GM20431 (cell line): ENCODE measurements around the gene KLHL40.

Experiments
- in situ Hi-C: fragments of 300-500 bp; cut with MseI, MboI; formaldehyde crosslinking; loops from one replicate; pipeline ENCODE4 v1.15.0; 2020; ENCODE audit warnings: low sequenced_read_pairs; ENCODE audit not compliant: unreplicated experiment

The KLHL40 gene

GRCh38 chr3:42667523-42668412 lies 17.6 kb upstream of the KLHL40 start:
- in situ Hi-C loops, result no loop called here

GRCh38 chr3:42668413-42668760 lies 16.9 kb upstream of the KLHL40 start:
- in situ Hi-C loops, result no loop called here

- in situ Hi-C loops, result no loop called here
Measured at GRCh38 chr3:42668793-42669217, 16.5 kb upstream of the KLHL40 start.

GRCh38 chr3:42670051-42670576 lies 15.2 kb upstream of the KLHL40 start:
- in situ Hi-C loops, result no loop called here

GRCh38 chr3:42670670-42671069 lies 14.7 kb upstream of the KLHL40 start:
- in situ Hi-C loops, result no loop called here

- in situ Hi-C loops, result no loop called here
Measured at GRCh38 chr3:42672515-42672914, 12.8 kb upstream of the KLHL40 start.

- in situ Hi-C loops, result no loop called here
Measured at GRCh38 chr3:42673082-42673481, 12.3 kb upstream of the KLHL40 start.

- in situ Hi-C loops, result no loop called here
Measured at GRCh38 chr3:42674146-42674545, 11.2 kb upstream of the KLHL40 start.

GRCh38 chr3:42675909-42676308 lies 9.4 kb upstream of the KLHL40 start:
- in situ Hi-C loops, result no loop called here

- in situ Hi-C loops, result no loop called here
Measured at GRCh38 chr3:42678447-42678846, 6.9 kb upstream of the KLHL40 start.

- in situ Hi-C loops, result no loop called here
Measured at GRCh38 chr3:42680271-42680670, 5.1 kb upstream of the KLHL40 start.

- in situ Hi-C loops, result no loop called here
Measured at GRCh38 chr3:42680806-42681205, 4.5 kb upstream of the KLHL40 start.

GRCh38 chr3:42681361-42682038 lies 3.8 kb upstream of the KLHL40 start:
- in situ Hi-C loops, result no loop called here

- in situ Hi-C loops, result no loop called here
Measured at GRCh38 chr3:42682301-42683070, 2.9 kb upstream of the KLHL40 start.

- in situ Hi-C loops, result no loop called here
Measured at GRCh38 chr3:42683875-42684598, 1.3 kb upstream of the KLHL40 start.

- in situ Hi-C loops, result no loop called here
Measured at GRCh38 chr3:42684632-42685362, 540 bp upstream of the KLHL40 start.

- in situ Hi-C loops, result no loop called here
Measured at GRCh38 chr3:42685891-42686820, 819 bp downstream of the KLHL40 start.
